PFSK-1 (cell line): ENCODE data around the gene ACTL7B.

ENCODE experiments used
- FOXP2 ChIP-seq: optimal IDR thresholded peaks from 2 replicates; pipeline ENCODE3; 2011; ENCODE audit warnings: borderline replicate concordance, control low read depth, inconsistent platforms; ENCODE audit not compliant: insufficient read depth; ENCODE audit errors: extremely low read length, extremely low read depth
- POLR2AphosphoS5 ChIP-seq: IDR thresholded peaks from 2 replicates; pipeline ENCODE4 v1.6.1; 2012; ENCODE audit warnings: low read depth, mild to moderate bottlenecking, control low read depth, low read length, moderate library complexity
- REST ChIP-seq, 2 experiments: IDR thresholded peaks; 2 replicates each; pipeline versions ENCODE4 v1.6.1 to v1.8.0; 2011 to 2012; ENCODE audit warnings: low read depth in 2 of 2, low read length in 2 of 2, control low read depth in 1 of 2, inconsistent platforms in 1 of 2, mild to moderate bottlenecking in 1 of 2, moderate library complexity in 1 of 2; ENCODE audit not compliant: insufficient read depth in 1 of 2
- SIN3A ChIP-seq: IDR thresholded peaks from 2 replicates; pipeline ENCODE4 v1.6.1; 2012; ENCODE audit warnings: mild to moderate bottlenecking, low read length, moderate library complexity, borderline replicate concordance; ENCODE audit not compliant: insufficient read depth
- TAF1 ChIP-seq: IDR thresholded peaks from 2 replicates; pipeline ENCODE4 v1.6.1; 2012; ENCODE audit warnings: low read length, control low read depth, borderline replicate concordance; ENCODE audit not compliant: insufficient read depth

The ACTL7B gene

DNA sequence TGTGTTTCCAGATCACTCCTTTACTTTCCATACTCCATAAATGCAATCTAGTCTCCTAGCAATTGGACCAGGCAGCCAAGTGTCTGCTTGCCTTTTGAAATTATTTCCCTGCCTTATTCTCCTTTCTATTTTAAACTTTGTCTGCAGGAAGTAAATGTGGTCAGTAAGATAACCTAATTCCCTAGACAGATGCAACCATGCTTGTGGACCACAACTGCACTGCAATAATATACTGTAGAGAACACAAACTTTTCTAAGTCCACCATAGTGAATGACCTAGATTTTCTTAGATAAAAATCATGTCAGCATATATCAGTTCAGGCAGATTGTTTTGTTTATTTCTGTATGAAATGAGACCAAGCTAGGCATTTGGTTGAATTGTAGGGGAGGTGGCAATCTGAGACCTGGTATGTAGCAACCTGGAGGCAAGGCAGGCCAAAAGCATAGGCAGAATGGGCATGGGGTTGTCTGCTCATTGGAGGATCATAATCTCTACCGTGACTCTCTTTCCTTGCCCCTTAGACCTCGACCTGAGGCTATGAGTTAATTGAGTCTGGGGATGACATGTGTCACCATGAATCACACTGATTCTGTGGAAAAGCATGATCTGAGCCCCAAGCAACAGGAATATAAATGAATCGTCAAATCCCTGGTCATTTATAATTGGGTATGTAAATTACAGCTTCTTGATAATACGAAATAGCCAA, 20.7 kb downstream of the ACTL7B start:
- TF ChIP-seq TAF1 = no peak
- TF ChIP-seq REST (IDR thresholded peaks at IDR 0.05; ENCODE audit: insufficient read depth in 1 of 2, low read depth in 2 of 2, low read length in 2 of 2) = no peak
- no peak for TF ChIP-seq SIN3A
- no peak for TF ChIP-seq POLR2AphosphoS5
- TF ChIP-seq FOXP2 = no peak

- TF ChIP-seq TAF1 (no peak), FOXP2 (no peak), SIN3A (no peak), POLR2AphosphoS5 (no peak), REST (IDR thresholded peaks at IDR 0.05; ENCODE audit: insufficient read depth in 1 of 2, low read depth in 2 of 2, low read length in 2 of 2) (no peak)
Observed at GRCh38 chr9:108832179-108832500, 23.6 kb downstream of the ACTL7B start.

DNA sequence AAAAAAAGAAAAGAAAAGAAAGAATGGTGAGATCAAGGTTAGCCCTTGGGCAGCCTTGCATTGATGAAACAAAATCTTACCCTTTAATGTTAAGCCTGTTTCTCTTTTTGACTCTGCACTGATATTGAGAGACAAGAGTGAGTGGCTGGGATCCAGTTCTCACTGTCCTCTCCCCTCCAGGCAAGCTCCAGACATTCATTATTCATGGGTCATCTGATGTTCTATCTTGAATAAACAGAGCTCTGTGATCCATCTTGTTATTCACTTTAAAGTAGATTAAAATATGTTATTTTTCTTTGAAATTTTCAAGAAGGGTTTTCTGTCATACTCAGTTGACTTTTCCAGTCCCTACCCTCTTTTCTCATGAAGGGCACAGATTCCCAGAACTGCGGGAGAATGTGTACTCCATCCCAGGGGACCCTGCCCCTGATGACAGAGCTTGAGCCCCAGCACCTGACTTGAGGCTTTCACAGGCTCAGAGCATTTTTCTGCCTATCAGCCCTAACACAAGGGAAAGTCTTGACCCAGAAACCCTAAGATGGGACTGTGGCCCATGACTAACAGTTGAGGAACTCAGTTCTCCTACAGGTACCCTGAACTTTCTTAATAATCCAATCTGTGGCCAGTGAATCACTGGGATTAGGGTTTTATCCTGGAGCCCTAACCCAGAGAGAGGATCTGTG, 24.1 kb downstream of the ACTL7B start:
- TF ChIP-seq POLR2AphosphoS5 (no peak), FOXP2 (no peak), TAF1 (no peak), REST (IDR thresholded peaks at IDR 0.05; ENCODE audit: insufficient read depth in 1 of 2, low read depth in 2 of 2, low read length in 2 of 2) (no peak), SIN3A (no peak)

- no peak for TF ChIP-seq REST (IDR thresholded peaks at IDR 0.05; ENCODE audit: insufficient read depth in 1 of 2, low read depth in 2 of 2, low read length in 2 of 2)
- no peak for TF ChIP-seq SIN3A
- no peak for TF ChIP-seq FOXP2
- TF ChIP-seq TAF1 = no peak
- no peak for TF ChIP-seq POLR2AphosphoS5
Observed at GRCh38 chr9:108830272-108830671, 25.5 kb downstream of the ACTL7B start.
